HFFc6 (cell line): ENCODE results near the gene QRFPR. TPM values are rescaled to one million over a fixed set of nuclear protein-coding genes. Genes with fewer than 3 reads are reported as not detected.
A peak's percentile ranks its signal among the peaks of the same experiment; 100 is the strongest.

ENCODE experiments used
- DNase-seq: peaks from one replicate; pipeline ENCODE4 v3.0.0-alpha.2; 2018
- H3K27ac Mint-ChIP-seq: 2 replicates; pipeline ENCODE4 v1.8.0; 2020; ENCODE audit warnings: mild to moderate bottlenecking, mixed read lengths
- H3K27me3 Mint-ChIP-seq: 2 replicates; pipeline ENCODE4 v1.8.0; 2021; ENCODE audit warnings: mild to moderate bottlenecking, moderate library complexity, mixed read lengths; ENCODE audit not compliant: insufficient read depth
- H3K36me3 Mint-ChIP-seq: 2 replicates; pipeline ENCODE4 v1.8.0; 2021; ENCODE audit warnings: low read depth, mixed read lengths
- H3K4me1 Mint-ChIP-seq: 2 replicates; pipeline ENCODE4 v1.8.0; 2020; ENCODE audit warnings: low read depth, mixed read lengths
- H3K4me3 Mint-ChIP-seq: 2 replicates; pipeline ENCODE4 v1.8.0; 2020; ENCODE audit warnings: mild to moderate bottlenecking, moderate library complexity, mixed read lengths
- H3K9me3 Mint-ChIP-seq: 2 replicates; pipeline ENCODE4 v1.8.0; 2020; ENCODE audit warnings: mild to moderate bottlenecking, mixed read lengths
- CTCF ChIP-seq: fragments of 200-600 bp; sonication (generic); IDR thresholded peaks from 2 replicates; pipeline ENCODE4 v1.5.0; 2021; ENCODE audit warnings: antibody characterized with exemption, mild to moderate bottlenecking
- total RNA-seq, 6 experiments: library from RNA; stranded (reverse); fragmentation: NEBNext Ultra II Directional; extraction: Animal tissue kit (Norgen Biotek cat#: 25700); gene quantifications; 2 replicates in 1 of 6; 3 replicates in 5 of 6; pipeline ENCODE4 v1.2.3, GENCODE V29; 2021

Gene QRFPR
- total RNA-seq, 6 experiments from 2014 or later = not detected

DNA sequence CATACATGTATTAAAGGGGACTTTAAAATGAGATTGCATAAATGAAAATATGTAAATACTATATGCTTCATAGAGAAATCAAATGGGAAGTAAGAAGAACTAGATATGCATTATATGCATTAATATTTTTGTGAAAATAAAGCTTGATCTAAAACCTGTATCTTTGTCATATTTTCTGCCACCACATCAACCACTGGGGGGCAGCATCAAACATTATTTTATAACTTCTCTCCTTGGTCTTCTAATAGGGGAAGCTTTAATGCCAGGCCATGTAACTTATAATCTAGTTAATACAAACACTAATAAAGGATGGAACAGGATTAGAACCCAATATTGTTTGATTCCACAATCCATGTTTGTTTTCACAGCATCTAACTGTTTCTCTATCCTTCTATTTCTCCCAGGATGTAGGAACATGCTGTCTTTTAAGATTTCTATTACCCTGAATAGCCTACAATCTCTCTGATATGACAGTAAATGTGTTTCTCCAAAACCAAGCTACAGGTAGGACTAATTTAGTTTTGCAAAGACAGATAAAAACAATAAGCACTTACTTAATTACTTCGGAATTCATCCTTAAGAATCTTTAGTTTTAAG, 10.0 kb downstream of the QRFPR start:
- Mint-ChIP-seq H3K27me3 (no peaks in the 10 kb centered on the region; the same call in 1 of the 2 replicates), H3K9me3 (no peaks in the 10 kb centered on the region), H3K4me3 (no peak overlapping the region), H3K36me3 (no peaks in the 10 kb centered on the region), H3K4me1 (peaks cover 8% of the 10 kb centered on the region), H3K27ac (no peak overlapping the region)
- peak; percentile 30 for DNase-seq
- peak; percentile 84 for TF ChIP-seq CTCF

- H3K27ac Mint-ChIP-seq = no peak overlapping the region
- H3K4me3 Mint-ChIP-seq = no peak overlapping the region
- no peaks in the 10 kb centered on the region for H3K9me3 Mint-ChIP-seq
- TF ChIP-seq CTCF = no peak
- DNase-seq = no peak
- H3K4me1 Mint-ChIP-seq = peaks cover 15% of the 10 kb centered on the region
- no peaks in the 10 kb centered on the region for H3K36me3 Mint-ChIP-seq
- H3K27me3 Mint-ChIP-seq = no peaks in the 10 kb centered on the region
Measured at GRCh38 chr4:121360495-121360894, 20.3 kb downstream of the QRFPR start.

GRCh38 chr4:121358473-121358872, 22.3 kb downstream of the QRFPR start:
- peak; percentile 46 for DNase-seq
- H3K27me3 Mint-ChIP-seq = peaks cover 1% of the 10 kb centered on the region
- no peaks in the 10 kb centered on the region for H3K36me3 Mint-ChIP-seq
- H3K4me3 Mint-ChIP-seq = no peak overlapping the region
- H3K9me3 Mint-ChIP-seq = no peaks in the 10 kb centered on the region; the same call in 1 of the 2 replicates
- TF ChIP-seq CTCF = no peak
- H3K27ac Mint-ChIP-seq = no peak overlapping the region
- peaks cover 15% of the 10 kb centered on the region for H3K4me1 Mint-ChIP-seq

DNA sequence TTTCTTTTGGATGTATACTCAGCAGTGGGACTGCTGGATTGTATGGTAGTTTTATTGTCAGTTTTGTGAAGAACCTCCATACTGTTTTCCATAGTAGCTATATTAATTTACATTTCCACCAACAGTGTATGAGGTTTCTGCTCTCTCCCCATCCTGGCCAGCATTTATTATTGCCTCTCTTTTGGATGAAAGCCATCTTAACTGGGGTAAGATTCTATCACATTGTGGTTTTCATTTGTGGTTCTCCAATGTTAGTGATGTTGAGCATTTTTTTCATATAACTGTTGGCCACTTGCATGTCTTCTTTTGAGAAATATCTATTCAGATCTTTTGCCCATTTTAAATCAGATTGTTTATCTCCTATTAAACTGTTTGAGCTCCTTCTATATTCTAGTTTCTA, 27.6 kb downstream of the QRFPR start:
- H3K4me3 Mint-ChIP-seq = no peak overlapping the region
- no peak for TF ChIP-seq CTCF
- no peaks in the 10 kb centered on the region; the same call in 1 of the 2 replicates for H3K9me3 Mint-ChIP-seq
- DNase-seq = no peak
- H3K27me3 Mint-ChIP-seq = peaks cover 1% of the 10 kb centered on the region
- H3K4me1 Mint-ChIP-seq = peaks cover under 1% of the 10 kb centered on the region; the same call in 1 of the 2 replicates
- no peaks in the 10 kb centered on the region for H3K36me3 Mint-ChIP-seq
- H3K27ac Mint-ChIP-seq = no peak overlapping the region

DNA sequence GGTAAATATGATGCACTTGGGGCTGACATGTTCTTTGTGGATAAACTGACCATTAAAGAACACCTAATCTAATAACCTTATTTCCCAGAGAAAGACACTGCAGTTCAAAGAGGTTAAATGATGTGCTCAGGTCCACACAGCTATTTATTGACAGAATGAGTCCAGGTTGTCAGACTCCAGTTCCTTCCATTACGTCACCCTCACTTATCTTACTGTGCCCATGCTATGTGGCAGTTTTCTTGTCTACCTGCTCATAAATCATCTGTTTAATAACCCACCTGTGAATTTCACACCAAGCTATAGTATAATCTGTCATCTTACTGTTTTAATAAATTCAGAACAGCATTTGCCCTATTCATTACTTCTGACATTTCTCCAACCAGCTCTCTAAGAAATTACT, 36.7 kb downstream of the QRFPR start:
- no peak for DNase-seq
- Mint-ChIP-seq H3K9me3 (no peaks in the 10 kb centered on the region), H3K36me3 (no peaks in the 10 kb centered on the region), H3K27ac (no peak overlapping the region), H3K4me3 (no peak overlapping the region), H3K27me3 (no peaks in the 10 kb centered on the region), H3K4me1 (no peaks in the 10 kb centered on the region)
- TF ChIP-seq CTCF = no peak
